ENCODE measurements around the gene XPR1. TPM values are rescaled to one million over a fixed set of nuclear protein-coding genes. Genes with fewer than 3 reads are reported as not detected.

The XPR1 gene
- total and polyA plus RNA-seq, 10 of the 15 experiments (the other 5 are each of a cell fraction or from before 2014, with no cell fraction given): 1.1 to 33.9 (median 11.3) TPM

DNA sequence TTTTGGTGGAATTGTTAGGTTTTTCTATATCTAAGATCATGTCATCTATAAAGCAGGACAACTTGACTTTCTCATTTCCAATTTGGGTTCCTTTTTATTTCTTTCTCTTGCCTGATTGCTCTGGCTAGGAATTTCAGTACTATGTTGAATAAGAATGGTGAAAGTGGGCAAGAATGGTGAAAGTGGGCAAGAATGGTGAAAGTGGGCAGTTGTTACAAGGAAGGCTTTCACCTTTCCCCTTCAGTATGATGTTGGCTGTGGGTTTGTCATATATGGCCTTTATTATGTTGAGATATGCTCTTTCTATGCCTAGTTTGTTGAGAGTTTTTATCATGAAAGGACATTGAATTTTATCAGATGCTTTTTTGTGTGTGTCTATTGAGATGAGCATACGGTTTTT lies 64.5 kb downstream of the XPR1 start:
- Histone ChIP-seq H3K4me1 (ENCODE audit: control insufficient read depth, insufficient read depth, low read length) (no peaks in the 10 kb centered on the region), H3K9ac (ENCODE audit: control insufficient read depth, insufficient read depth, low read length) (no peak overlapping the region), H3K4me2 (ENCODE audit: control insufficient read depth, insufficient read depth) (no peak overlapping the region), H3K9me3 (replicated peaks; ENCODE audit: control insufficient read depth, insufficient read depth, low read length) (no peaks in the 10 kb centered on the region; the same call in 1 of the 3 replicates), H2AFZ (ENCODE audit: control insufficient read depth, low read depth, low read length) (no peak overlapping the region), H3K27ac (ENCODE audit: control insufficient read depth, insufficient read depth) (no peak overlapping the region), H3K27me3 (replicated peaks in 1 of 2; ENCODE audit: control insufficient read depth in 2 of 2, insufficient read depth in 2 of 2, low read length in 1 of 2) (no peaks in the 10 kb centered on the region), H3K36me3 (ENCODE audit: control insufficient read depth in 2 of 2, insufficient read depth in 2 of 2, low read length in 1 of 2) (no peaks in the 10 kb centered on the region), H3K4me3 (no peak overlapping the region), H3K79me2 (ENCODE audit: control insufficient read depth, insufficient read depth, low read length) (no peaks in the 10 kb centered on the region), H4K20me1 (ENCODE audit: control insufficient read depth, insufficient read depth) (no peaks in the 10 kb centered on the region)
- 100% methylated on average over 1 of the region's 1 CpG for WGBS (ENCODE audit: insufficient coverage, insufficient replicate concordance, low lambda C conversion rate, missing lambda C conversion rate)
- ChIA-PET RAD21 (ENCODE audit: unreplicated experiment) (no interaction called here), SMC1A (ENCODE audit: uncharacterized antibody, unreplicated experiment) (no interaction called here), POLR2A (no interaction called here), CTCF (no interaction called here)
- no TSS peak for BruUV-seq (replicated peaks)
- DNase-seq (ENCODE audit: low read depth, low spot score) (no peak), ATAC-seq (no peak), FAIRE-seq (no peak)
- in situ Hi-C loops (cut with MboI) (no loop called here), intact Hi-C loops (cut with micrococcal nuclease; ENCODE audit: unreplicated experiment) (no loop called here)
- TF ChIP-seq, protein P1, sequence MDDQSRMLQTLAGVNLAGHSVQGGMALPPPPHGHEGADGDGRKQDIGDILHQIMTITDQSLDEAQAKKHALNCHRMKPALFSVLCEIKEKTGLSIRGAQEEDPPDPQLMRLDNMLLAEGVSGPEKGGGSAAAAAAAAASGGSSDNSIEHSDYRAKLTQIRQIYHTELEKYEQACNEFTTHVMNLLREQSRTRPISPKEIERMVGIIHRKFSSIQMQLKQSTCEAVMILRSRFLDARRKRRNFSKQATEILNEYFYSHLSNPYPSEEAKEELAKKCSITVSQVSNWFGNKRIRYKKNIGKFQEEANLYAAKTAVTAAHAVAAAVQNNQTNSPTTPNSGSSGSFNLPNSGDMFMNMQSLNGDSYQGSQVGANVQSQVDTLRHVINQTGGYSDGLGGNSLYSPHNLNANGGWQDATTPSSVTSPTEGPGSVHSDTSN (IDR thresholded peaks at IDR 0.05; ENCODE audit: insufficient replicate concordance, low read depth, low read length): no peak
- TF ChIP-seq TAF1 (IDR thresholded peaks at IDR 0.05; ENCODE audit: borderline replicate concordance, low read depth, low read length) (no peak), GABPA (IDR thresholded peaks at IDR 0.05; ENCODE audit: low read depth) (no peak), BACH1 (IDR thresholded peaks at IDR 0.05; ENCODE audit: borderline replicate concordance) (no peak), SP1 (IDR thresholded peaks at IDR 0.05; ENCODE audit: low read depth, low read length) (no peak), PAX5 (IDR thresholded peaks at IDR 0.05; ENCODE audit: borderline replicate concordance, low read depth, low read length) (no peak), PML (IDR thresholded peaks at IDR 0.05; ENCODE audit: low read length) (no peak), PAX8 (IDR thresholded peaks at IDR 0.05) (no peak), YBX1 (IDR thresholded peaks at IDR 0.05) (no peak), STAT3 (IDR thresholded peaks at IDR 0.05; ENCODE audit: low read depth, low read length) (no peak), LARP7 (IDR thresholded peaks at IDR 0.05) (no peak), YY1 (IDR thresholded peaks at IDR 0.05; ENCODE audit: low read depth, low read length) (no peak), SUPT20H (IDR thresholded peaks at IDR 0.05; ENCODE audit: borderline replicate concordance, control insufficient read depth, low read depth, low read length) (no peak), GATAD2B (conservative IDR thresholded peaks at IDR 0.05; ENCODE audit: low read depth) (no peak)
- TF ChIP-seq, protein P2, sequence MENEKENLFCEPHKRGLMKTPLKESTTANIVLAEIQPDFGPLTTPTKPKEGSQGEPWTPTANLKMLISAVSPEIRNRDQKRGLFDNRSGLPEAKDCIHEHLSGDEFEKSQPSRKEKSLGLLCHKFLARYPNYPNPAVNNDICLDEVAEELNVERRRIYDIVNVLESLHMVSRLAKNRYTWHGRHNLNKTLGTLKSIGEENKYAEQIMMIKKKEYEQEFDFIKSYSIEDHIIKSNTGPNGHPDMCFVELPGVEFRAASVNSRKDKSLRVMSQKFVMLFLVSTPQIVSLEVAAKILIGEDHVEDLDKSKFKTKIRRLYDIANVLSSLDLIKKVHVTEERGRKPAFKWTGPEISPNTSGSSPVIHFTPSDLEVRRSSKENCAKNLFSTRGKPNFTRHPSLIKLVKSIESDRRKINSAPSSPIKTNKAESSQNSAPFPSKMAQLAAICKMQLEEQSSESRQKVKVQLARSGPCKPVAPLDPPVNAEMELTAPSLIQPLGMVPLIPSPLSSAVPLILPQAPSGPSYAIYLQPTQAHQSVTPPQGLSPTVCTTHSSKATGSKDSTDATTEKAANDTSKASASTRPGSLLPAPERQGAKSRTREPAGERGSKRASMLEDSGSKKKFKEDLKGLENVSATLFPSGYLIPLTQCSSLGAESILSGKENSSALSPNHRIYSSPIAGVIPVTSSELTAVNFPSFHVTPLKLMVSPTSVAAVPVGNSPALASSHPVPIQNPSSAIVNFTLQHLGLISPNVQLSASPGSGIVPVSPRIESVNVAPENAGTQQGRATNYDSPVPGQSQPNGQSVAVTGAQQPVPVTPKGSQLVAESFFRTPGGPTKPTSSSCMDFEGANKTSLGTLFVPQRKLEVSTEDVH (IDR thresholded peaks at IDR 0.05; ENCODE audit: low read depth, partially characterized antibody): no peak
